HS-5 (cell line): ENCODE data around the gene NBEAL2.

Experiments
- DNase-seq: peaks from one replicate; pipeline ENCODE4 v3.0.0-alpha.2; 2012; ENCODE audit warnings: low read depth

NBEAL2 gene

DNA sequence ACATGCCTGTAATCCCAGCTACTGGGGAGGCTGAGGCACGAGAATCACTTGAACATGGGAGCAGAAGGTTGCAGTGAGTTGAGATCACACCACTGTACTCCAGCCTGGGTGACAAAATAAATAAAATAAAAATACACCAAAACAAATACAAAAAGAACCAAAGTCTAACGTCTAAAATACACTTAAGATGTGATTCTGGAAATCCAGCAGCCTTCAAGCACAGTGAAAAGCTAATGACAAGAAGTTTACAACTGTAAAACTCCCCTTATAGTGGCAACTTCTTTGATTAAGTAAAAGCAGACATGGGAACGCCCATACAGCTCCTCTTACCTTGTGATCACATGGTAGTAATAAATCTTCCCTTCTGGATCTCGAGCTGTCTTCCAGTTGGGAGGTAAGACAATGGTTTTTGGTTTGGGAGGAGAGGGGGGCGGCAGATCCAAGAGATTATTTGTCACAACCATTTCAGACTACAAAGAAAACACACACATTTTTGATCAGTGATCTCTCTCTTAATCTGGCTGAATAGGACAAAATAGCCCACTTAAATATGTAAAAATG lies 62.8 kb downstream of the NBEAL2 start:
- DNase-seq, result no peak

GRCh38 chr3:47047069-47047468 lies 67.6 kb downstream of the NBEAL2 start:
- no peak for DNase-seq

GRCh38 chr3:47047673-47048072 lies 68.2 kb downstream of the NBEAL2 start:
- DNase-seq, result no peak

GRCh38 chr3:47054412-47054811 lies 74.9 kb downstream of the NBEAL2 start:
- no peak for DNase-seq

- no peak for DNase-seq
Observed at GRCh38 chr3:47056705-47057104, 77.2 kb downstream of the NBEAL2 start.

- no peak for DNase-seq
Observed at GRCh38 chr3:47057212-47057671, 77.8 kb downstream of the NBEAL2 start.
